ENCODE data around the gene BMPER.
"Not testable (repeated sequence)": the region's sequence is repeated elsewhere in the genome, so short reads cannot be mapped to it uniquely, and the experiment has no call there.

Gene BMPER

GRCh38 chr7:34135924-34136323 lies 230.6 kb downstream of the BMPER start:
- no peak for DNase-seq (ENCODE audit: low read depth, low spot score)

GRCh38 chr7:34136698-34137097 lies 231.4 kb downstream of the BMPER start:
- no peak for DNase-seq (ENCODE audit: low read depth, low spot score)

GRCh38 chr7:34137176-34137575 lies 231.8 kb downstream of the BMPER start:
- no peak for DNase-seq (ENCODE audit: low read depth, low spot score)

DNA sequence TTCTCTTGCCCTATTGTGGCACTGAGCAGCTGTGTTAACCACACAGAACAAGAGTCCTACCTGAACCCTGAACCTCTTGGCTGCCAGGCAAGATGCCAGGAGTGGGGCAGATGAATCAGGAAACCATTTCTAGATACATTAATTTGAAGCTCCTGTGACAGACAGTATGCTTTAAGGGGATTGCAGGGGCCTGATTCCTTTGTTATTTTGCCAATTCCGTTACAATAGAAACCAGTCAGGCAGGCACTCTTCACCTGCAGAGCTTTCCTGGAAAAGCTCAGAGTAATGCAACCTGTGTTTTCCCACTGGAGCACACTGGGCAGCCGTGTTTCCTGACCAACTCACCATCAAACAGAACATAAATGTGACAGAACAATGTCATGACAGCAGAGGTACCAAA lies 233.1 kb downstream of the BMPER start:
- DNase-seq (ENCODE audit: low read depth, low spot score), result no peak

GRCh38 chr7:34139086-34139485 lies 233.7 kb downstream of the BMPER start:
- no peak for DNase-seq (ENCODE audit: low read depth, low spot score)

DNA sequence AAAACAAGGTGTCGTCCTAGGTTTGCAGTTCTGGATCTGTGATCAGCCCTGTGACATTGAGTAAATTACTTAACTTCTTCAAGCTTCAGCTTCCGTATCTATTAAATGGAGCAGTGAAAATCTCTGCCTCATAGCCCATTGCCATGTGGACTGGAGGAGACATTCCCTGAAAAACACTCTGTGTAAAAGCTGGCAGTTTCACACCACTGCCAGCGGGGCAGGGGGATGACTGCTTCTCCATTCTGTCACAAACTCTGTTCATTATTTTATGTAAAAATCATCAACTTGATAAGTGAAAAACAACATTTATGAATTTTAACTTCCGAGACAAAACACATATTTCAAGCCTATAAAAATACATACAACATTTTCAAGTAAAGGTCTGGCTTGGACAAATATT lies 234.7 kb downstream of the BMPER start:
- DNase-seq (ENCODE audit: low read depth, low spot score), result no peak

- no peak for DNase-seq (ENCODE audit: low read depth, low spot score)
These were observed 238.1 kb downstream of the BMPER start for GRCh38 chr7:34143402-34143801.

GRCh38 chr7:34145603-34146002 lies 240.3 kb downstream of the BMPER start:
- no peak for DNase-seq (ENCODE audit: low read depth, low spot score)

GRCh38 chr7:34153656-34154270 lies 248.4 kb downstream of the BMPER start:
- no peak for DNase-seq (ENCODE audit: low read depth, low spot score)

- DNase-seq (ENCODE audit: low read depth, low spot score), result no peak
These were observed 250.0 kb downstream of the BMPER start for GRCh38 chr7:34155220-34155908.

DNA sequence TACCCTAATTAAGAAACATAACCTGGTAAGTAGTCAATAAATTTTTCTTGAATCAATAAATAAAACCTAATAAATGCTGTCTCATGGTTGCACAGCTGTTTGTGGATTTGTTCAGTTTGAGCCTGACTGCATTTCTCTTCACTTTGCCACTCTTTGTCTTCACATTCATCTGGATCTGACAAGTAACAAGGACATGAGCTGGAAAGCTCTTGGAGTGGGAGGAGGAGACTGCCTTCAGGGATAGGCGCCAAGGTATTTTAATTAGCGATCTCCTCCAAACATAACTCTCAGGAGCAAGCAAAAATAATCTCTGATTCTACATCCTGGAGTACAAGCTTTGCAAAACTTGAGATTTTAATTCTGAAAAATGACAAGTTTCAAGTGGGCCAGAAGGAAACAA lies 251.0 kb downstream of the BMPER start:
- no peak for DNase-seq (ENCODE audit: low read depth, low spot score)

DNA sequence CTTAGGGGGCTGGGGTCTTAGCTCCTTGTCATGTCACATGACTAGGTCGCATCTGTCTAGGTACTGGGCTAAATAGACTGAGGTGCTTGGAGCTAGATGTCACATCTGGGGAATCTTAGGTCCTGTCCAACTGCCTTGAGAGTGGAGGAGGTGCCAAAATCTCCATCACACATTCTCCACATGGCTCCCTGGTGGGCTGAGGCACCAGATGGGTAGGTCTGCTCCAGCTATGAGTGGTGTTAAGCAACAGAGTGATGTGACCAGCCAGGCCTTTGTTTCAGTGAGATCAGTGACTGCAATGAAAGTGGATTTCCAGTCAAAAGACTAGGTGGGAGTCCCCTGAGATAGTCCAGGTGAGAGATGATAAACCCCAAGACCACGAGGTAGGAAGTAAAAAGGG lies 251.8 kb downstream of the BMPER start:
- DNase-seq (ENCODE audit: low read depth, low spot score), result no peak

DNA sequence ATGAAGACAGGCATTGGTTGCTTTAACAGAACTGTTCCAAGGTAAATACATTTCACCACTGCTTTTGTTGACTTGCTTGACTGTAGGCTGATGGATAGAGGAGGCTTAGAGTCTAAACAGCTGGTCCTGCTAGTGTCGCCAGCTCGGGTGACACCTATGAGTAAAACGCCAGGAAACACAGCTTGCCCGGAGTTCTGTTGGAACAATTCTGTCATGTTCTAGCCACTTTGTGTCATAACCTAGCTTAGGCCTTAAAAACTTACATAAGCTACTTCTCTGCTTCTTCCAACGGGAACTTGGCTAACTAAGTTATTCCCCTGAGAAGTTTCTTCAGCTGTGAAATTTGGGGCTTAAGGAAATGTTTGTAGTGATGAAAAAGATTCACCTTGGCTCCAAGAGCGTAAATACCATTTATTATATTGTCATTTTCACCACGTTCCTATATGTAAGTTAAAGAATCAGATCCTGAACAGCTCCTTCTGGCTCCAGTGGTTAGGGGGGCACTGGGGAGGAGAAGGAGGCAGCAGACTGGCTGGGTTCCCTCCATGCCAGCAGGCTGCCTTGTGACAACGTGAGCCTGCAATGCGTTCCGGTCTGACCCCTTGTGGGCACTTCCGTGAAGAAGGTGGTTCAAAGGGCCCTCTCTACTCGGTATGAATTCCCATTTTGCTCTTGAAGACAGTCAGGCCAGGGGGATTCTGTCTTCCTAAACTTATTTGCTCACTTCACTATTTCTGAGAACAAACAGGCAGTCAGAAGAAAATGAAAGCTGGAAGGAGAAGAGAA lies 253.2 kb downstream of the BMPER start:
- DNase-seq (ENCODE audit: low read depth, low spot score), result no peak

GRCh38 chr7:34160261-34160752 lies 255.0 kb downstream of the BMPER start:
- no peak for DNase-seq (ENCODE audit: low read depth, low spot score)

- no peak for DNase-seq (ENCODE audit: low read depth, low spot score)
These were observed 256.8 kb downstream of the BMPER start for GRCh38 chr7:34162027-34162565.

DNA sequence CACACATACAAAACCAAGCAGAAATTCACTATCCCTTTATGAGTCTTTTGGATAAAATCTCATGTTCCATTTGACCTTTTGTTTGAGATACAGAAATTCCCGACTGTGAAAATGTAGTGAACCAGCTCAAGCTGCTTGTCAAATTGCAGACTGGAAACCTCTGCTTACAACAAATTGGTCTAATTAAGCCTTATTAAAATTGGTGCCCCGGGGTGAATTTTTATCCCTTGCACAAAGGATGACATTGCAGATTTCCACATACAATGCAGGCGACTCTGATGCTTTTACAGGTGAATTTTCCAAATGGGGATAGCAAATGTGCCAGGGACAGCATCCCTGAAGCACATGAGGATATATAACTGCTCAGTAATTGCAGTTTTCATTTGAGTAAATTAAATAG lies 257.3 kb downstream of the BMPER start:
- DNase-seq (ENCODE audit: low read depth, low spot score), result no peak

GRCh38 chr7:34163956-34164355 lies 258.6 kb downstream of the BMPER start:
- no peak for DNase-seq (ENCODE audit: low read depth, low spot score)

- DNase-seq (ENCODE audit: low read depth, low spot score), result no peak
These were observed 260.1 kb downstream of the BMPER start for GRCh38 chr7:34165466-34165865.

DNA sequence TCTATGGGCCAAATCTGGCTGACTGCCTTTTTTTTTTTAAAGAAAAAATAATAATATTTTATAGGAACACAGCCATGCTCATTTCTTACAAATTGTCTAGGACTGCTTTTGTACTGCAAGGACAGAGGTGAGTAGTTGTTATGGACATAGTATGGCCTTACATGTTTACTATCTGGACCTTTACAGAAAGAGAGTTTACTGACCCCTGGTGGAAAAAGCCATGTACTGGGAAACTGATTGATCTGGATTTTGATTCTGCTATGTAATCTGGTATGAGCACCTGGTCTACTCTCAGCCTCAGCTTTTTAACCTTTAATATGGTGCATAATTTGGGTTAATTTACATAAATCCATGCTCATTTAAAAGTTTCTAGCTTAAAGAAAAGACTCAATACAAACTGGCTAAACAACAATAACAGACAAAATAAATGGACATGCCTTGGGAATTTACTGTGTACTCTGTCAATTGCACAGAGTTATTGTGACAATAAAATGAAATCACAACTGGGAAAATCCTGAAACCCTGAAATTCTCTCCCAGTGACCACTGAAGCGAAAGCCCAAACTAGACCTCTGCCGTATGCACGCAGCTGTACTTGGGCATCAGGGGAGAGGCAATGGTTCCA lies 260.7 kb downstream of the BMPER start:
- no peak for DNase-seq (ENCODE audit: low read depth, low spot score)

- DNase-seq (ENCODE audit: low read depth, low spot score), result no peak
These were observed 262.7 kb downstream of the BMPER start for GRCh38 chr7:34168013-34168412.

- not testable (repeated sequence) for DNase-seq (ENCODE audit: low read depth, low spot score)
These were observed 269.6 kb downstream of the BMPER start for GRCh38 chr7:34174688-34175616.
